GM18505 (cell line): ENCODE data around the gene SOX8.
"Not testable (repeated sequence)": the region's sequence is repeated elsewhere in the genome, so short reads cannot be mapped to it uniquely, and the experiment has no call there.

Experiments used
- ATAC-seq: cut with Tn5 transposase; IDR thresholded peaks from one replicate; pipeline ENCODE4 v1.9.1; 2021; ENCODE audit not compliant: unreplicated experiment
- POLR2A ChIP-seq: IDR thresholded peaks from 4 replicates; pipeline ENCODE4 v1.6.1; 2011; ENCODE audit warnings: borderline replicate concordance; ENCODE audit not compliant: insufficient read depth, insufficient read length; ENCODE audit errors: extremely low read depth

The SOX8 gene

GRCh38 chr16:946048-946395 is 35.5 kb upstream of the SOX8 start:
- TF ChIP-seq POLR2A, result no peak
- ATAC-seq, result no peak

- no peak for TF ChIP-seq POLR2A
- ATAC-seq, result no peak
Measured at GRCh38 chr16:947255-947921, 34.2 kb upstream of the SOX8 start.

GRCh38 chr16:947922-948303 is 33.7 kb upstream of the SOX8 start:
- not testable (repeated sequence) for ATAC-seq

GRCh38 chr16:948767-949166 is 32.8 kb upstream of the SOX8 start:
- ATAC-seq, result not testable (repeated sequence)

- not testable (repeated sequence) for ATAC-seq
Measured at GRCh38 chr16:950733-951573, 30.6 kb upstream of the SOX8 start.

GRCh38 chr16:951660-952301 is 29.8 kb upstream of the SOX8 start:
- no peak for ATAC-seq
- no peak for TF ChIP-seq POLR2A

- no peak for TF ChIP-seq POLR2A
- no peak for ATAC-seq
Measured at GRCh38 chr16:952321-952720, 29.2 kb upstream of the SOX8 start.

- ATAC-seq, result not testable (repeated sequence)
Measured at GRCh38 chr16:953818-954217, 27.8 kb upstream of the SOX8 start.

GRCh38 chr16:955766-956165 is 25.8 kb upstream of the SOX8 start:
- not testable (repeated sequence) for ATAC-seq

GRCh38 chr16:959232-960040 is 22.1 kb upstream of the SOX8 start:
- TF ChIP-seq POLR2A, result no peak
- ATAC-seq, result no peak

- ATAC-seq, result no peak
- no peak for TF ChIP-seq POLR2A
Measured at GRCh38 chr16:962366-962765, 19.2 kb upstream of the SOX8 start.

- TF ChIP-seq POLR2A, result no peak
- ATAC-seq, result no peak
Measured at GRCh38 chr16:962901-963814, 18.4 kb upstream of the SOX8 start.

GRCh38 chr16:963913-964312 is 17.7 kb upstream of the SOX8 start:
- ATAC-seq, result no peak
- TF ChIP-seq POLR2A, result no peak
